Measurements from ENCODE around the gene PIEZO1. TPM values are rescaled to one million over a fixed set of nuclear protein-coding genes. Genes with fewer than 3 reads are reported as not detected.
A peak's percentile ranks its signal among the peaks of the same experiment; 100 is the strongest.

PIEZO1 gene
- total and polyA plus RNA-seq, 9 of the 15 experiments (the other 6 are each of a cell fraction or from before 2014, with no cell fraction given) = 3.6 to 432 (median 131) TPM

DNA sequence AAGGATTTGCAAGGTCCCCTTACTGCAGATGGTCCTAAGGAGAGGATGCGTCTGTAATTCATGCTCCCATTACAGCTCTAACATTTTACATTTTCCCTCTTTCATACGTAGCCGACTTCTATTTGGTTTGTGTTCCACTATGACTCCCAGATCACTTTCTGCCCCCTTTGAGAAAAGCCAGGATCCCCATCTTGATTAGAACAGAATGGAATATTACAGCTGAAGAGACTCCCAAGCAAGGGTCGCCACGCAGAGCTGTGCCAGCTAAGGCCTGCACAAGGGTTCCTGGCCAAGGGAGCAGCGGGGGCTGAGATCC, 15.2 kb upstream of the PIEZO1 start (continued):
- TF ChIP-seq, protein P1, sequence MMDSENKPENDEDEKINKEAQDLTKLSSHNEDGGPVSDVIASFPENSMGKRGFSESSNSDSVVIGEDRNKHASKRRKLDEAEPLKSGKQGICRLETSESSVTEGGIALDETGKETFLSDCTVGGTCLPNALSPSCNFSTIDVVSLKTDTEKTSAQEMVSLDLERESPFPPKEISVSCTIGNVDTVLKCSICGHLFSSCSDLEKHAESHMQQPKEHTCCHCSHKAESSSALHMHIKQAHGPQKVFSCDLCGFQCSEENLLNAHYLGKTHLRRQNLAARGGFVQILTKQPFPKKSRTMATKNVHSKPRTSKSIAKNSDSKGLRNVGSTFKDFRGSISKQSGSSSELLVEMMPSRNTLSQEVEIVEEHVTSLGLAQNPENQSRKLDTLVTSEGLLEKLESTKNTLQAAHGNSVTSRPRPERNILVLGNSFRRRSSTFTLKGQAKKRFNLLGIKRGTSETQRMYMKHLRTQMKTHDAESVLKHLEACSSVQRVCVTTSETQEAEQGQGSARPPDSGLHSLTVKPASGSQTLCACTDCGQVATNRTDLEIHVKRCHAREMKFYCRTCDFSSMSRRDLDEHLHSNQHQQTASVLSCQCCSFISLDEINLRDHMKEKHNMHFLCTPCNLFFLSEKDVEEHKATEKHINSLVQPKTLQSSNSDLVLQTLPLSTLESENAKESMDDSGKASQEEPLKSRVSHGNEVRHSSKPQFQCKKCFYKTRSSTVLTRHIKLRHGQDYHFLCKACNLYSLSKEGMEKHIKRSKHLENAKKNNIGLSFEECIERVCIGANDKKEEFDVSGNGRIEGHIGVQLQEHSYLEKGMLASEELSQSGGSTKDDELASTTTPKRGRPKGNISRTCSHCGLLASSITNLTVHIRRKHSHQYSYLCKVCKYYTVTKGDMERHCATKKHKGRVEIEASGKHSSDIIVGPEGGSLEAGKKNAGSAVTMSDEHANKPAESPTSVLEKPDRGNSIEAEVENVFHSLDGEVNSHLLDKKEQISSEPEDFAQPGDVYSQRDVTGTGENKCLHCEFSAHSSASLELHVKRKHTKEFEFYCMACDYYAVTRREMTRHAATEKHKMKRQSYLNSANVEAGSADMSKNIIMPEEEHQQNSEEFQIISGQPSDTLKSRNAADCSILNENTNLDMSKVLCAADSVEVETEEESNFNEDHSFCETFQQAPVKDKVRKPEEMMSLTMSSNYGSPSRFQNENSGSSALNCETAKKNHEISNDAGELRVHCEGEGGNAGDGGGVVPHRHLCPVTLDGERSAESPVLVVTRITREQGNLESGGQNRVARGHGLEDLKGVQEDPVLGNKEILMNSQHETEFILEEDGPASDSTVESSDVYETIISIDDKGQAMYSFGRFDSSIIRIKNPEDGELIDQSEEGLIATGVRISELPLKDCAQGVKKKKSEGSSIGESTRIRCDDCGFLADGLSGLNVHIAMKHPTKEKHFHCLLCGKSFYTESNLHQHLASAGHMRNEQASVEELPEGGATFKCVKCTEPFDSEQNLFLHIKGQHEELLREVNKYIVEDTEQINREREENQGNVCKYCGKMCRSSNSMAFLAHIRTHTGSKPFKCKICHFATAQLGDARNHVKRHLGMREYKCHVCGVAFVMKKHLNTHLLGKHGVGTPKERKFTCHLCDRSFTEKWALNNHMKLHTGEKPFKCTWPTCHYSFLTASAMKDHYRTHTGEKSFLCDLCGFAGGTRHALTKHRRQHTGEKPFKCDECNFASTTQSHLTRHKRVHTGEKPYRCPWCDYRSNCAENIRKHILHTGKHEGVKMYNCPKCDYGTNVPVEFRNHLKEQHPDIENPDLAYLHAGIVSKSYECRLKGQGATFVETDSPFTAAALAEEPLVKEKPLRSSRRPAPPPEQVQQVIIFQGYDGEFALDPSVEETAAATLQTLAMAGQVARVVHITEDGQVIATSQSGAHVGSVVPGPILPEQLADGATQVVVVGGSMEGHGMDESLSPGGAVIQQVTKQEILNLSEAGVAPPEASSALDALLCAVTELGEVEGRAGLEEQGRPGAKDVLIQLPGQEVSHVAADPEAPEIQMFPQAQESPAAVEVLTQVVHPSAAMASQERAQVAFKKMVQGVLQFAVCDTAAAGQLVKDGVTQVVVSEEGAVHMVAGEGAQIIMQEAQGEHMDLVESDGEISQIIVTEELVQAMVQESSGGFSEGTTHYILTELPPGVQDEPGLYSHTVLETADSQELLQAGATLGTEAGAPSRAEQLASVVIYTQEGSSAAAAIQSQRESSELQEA (IDR thresholded peaks at IDR 0.05; ENCODE audit: low read depth) = no peak
- TF ChIP-seq ZNF174 (CRISPR knock-in tag; IDR thresholded peaks at IDR 0.05) = no peak
- TF ChIP-seq, protein P2, sequence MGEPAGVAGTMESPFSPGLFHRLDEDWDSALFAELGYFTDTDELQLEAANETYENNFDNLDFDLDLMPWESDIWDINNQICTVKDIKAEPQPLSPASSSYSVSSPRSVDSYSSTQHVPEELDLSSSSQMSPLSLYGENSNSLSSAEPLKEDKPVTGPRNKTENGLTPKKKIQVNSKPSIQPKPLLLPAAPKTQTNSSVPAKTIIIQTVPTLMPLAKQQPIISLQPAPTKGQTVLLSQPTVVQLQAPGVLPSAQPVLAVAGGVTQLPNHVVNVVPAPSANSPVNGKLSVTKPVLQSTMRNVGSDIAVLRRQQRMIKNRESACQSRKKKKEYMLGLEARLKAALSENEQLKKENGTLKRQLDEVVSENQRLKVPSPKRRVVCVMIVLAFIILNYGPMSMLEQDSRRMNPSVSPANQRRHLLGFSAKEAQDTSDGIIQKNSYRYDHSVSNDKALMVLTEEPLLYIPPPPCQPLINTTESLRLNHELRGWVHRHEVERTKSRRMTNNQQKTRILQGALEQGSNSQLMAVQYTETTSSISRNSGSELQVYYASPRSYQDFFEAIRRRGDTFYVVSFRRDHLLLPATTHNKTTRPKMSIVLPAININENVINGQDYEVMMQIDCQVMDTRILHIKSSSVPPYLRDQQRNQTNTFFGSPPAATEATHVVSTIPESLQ (CRISPR knock-in tag; IDR thresholded peaks at IDR 0.05) = no peak
- TF ChIP-seq MTF1 (CRISPR knock-in tag; IDR thresholded peaks at IDR 0.05; ENCODE audit: borderline replicate concordance) = no peak
- TF ChIP-seq, protein P3, sequence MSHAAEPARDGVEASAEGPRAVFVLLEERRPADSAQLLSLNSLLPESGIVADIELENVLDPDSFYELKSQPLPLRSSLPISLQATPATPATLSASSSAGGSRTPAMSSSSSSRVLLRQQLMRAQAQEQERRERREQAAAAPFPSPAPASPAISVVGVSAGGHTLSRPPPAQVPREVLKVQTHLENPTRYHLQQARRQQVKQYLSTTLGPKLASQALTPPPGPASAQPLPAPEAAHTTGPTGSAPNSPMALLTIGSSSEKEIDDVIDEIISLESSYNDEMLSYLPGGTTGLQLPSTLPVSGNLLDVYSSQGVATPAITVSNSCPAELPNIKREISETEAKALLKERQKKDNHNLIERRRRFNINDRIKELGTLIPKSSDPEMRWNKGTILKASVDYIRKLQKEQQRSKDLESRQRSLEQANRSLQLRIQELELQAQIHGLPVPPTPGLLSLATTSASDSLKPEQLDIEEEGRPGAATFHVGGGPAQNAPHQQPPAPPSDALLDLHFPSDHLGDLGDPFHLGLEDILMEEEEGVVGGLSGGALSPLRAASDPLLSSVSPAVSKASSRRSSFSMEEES (CRISPR knock-in tag; IDR thresholded peaks at IDR 0.05) = no peak
- no peak for TF ChIP-seq TAL1 (IDR thresholded peaks at IDR 0.05)
- no peak for TF ChIP-seq FOSL1 (tag; conservative IDR thresholded peaks at IDR 0.05)
- no peak for TF ChIP-seq RBM25 (IDR thresholded peaks at IDR 0.05; ENCODE audit: low read depth, low read length, severe bottlenecking)
- no peak for TF ChIP-seq SIN3B (IDR thresholded peaks at IDR 0.05; ENCODE audit: low read depth)
- no peak for TF ChIP-seq ATF1 (CRISPR knock-in tag; IDR thresholded peaks at IDR 0.05)
- peak; percentile 44 for TF ChIP-seq ATF1 (tag; IDR thresholded peaks at IDR 0.05)
- TF ChIP-seq, protein P4, sequence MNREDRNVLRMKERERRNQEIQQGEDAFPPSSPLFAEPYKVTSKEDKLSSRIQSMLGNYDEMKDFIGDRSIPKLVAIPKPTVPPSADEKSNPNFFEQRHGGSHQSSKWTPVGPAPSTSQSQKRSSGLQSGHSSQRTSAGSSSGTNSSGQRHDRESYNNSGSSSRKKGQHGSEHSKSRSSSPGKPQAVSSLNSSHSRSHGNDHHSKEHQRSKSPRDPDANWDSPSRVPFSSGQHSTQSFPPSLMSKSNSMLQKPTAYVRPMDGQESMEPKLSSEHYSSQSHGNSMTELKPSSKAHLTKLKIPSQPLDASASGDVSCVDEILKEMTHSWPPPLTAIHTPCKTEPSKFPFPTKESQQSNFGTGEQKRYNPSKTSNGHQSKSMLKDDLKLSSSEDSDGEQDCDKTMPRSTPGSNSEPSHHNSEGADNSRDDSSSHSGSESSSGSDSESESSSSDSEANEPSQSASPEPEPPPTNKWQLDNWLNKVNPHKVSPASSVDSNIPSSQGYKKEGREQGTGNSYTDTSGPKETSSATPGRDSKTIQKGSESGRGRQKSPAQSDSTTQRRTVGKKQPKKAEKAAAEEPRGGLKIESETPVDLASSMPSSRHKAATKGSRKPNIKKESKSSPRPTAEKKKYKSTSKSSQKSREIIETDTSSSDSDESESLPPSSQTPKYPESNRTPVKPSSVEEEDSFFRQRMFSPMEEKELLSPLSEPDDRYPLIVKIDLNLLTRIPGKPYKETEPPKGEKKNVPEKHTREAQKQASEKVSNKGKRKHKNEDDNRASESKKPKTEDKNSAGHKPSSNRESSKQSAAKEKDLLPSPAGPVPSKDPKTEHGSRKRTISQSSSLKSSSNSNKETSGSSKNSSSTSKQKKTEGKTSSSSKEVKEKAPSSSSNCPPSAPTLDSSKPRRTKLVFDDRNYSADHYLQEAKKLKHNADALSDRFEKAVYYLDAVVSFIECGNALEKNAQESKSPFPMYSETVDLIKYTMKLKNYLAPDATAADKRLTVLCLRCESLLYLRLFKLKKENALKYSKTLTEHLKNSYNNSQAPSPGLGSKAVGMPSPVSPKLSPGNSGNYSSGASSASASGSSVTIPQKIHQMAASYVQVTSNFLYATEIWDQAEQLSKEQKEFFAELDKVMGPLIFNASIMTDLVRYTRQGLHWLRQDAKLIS (CRISPR knock-in tag; IDR thresholded peaks at IDR 0.05) = no peak
